GM18511 (cell line): ENCODE measurements around the gene ADD3.
A peak's percentile ranks its signal among the peaks of the same experiment; 100 is the strongest.
"Not testable (repeated sequence)": the region's sequence is repeated elsewhere in the genome, so short reads cannot be mapped to it uniquely, and the experiment has no call there.

Source experiments
- ATAC-seq: cut with Tn5 transposase; IDR thresholded peaks from one replicate; pipeline ENCODE4 v1.9.1; 2021; ENCODE audit warnings: mild to moderate bottlenecking, moderate library complexity; ENCODE audit not compliant: unreplicated experiment

Gene ADD3

GRCh38 chr10:109975244-109976190 lies 32.3 kb upstream of the ADD3 start:
- ATAC-seq, result no peak

DNA sequence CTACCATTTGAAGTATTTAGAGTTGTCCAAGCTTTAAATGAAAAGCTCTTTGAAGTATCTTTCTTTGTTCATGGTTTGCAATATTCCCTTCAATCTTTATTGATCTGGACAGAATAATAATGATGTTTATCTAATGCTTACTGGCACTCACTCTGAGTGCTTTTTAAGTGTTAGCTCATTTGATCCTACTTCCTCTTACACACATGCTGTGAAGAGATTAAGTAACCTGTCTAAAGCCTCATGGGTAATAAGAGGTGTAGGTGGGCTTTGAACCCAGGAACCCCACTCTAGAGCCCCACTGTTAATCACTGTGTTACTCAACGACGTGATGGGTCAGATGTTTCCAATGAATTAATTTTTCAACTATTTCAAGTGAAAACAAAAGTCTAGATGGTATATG lies 31.1 kb upstream of the ADD3 start:
- ATAC-seq, result no peak

GRCh38 chr10:109977382-109977806 lies 30.4 kb upstream of the ADD3 start:
- ATAC-seq, result no peak

DNA sequence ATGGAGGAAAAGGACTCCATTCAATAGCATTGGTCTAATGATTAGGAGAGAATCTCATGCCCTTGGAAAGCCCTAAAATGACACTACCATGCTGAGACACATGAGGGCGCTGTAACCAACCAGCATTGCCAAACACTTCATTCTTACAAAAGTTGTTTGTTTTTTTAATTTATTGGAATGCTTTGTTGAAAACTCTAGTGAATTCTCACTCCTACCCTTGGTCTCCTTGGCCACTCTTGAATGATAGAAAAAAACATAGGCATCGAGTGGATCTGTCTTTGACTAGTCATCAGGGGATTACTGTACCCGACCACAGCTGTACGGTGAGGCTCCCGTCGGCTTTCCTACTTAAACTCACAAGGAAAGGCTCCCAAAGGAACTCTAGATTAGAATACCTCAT lies 29.3 kb upstream of the ADD3 start:
- peak; percentile 73 for ATAC-seq

GRCh38 chr10:109979215-109979614 lies 28.6 kb upstream of the ADD3 start:
- ATAC-seq, result no peak

- no peak for ATAC-seq
Measured at GRCh38 chr10:109981650-109982049, 26.1 kb upstream of the ADD3 start.

DNA sequence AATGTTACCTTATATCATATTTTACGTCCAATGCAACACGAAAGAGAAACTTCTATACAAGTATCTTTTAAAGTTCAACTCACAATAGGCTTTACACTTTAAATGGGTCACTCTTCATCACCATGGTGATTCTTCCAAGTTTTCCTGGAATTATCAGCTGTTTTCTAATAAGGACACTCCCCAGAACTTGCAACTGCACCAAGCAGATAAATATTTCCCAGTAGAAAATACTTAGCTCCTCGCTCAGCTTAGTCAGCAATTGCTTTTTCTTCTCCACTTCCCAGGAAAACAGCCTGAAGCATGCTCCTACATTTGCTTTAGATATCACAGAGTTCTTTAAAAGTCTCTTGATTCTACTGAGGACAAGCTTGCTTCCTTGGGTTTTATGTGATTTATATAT lies 25.7 kb upstream of the ADD3 start:
- ATAC-seq, result no peak

- ATAC-seq, result no peak
Measured at GRCh38 chr10:109982812-109983211, 25.0 kb upstream of the ADD3 start.

GRCh38 chr10:109984013-109984412 lies 23.8 kb upstream of the ADD3 start:
- no peak for ATAC-seq

DNA sequence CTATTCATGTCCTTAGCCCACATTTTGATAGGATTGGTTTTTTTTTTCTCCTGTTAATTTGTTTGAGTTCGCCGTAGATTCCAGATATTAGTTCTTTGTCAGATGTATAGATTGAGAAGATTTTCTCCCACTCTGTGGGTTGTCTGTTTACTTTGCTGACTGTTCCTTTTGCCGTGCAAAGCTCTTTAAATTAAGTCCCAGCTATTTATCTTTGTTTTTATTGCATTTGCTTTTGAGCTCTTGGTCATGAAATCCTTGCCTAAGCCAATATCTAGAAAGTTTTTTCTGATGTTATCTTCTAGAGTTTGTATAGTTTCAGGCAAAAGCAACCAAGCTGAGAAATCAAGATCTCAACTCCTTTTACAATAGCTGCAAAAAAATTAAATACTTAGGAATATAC lies 22.0 kb upstream of the ADD3 start:
- not testable (repeated sequence) for ATAC-seq

DNA sequence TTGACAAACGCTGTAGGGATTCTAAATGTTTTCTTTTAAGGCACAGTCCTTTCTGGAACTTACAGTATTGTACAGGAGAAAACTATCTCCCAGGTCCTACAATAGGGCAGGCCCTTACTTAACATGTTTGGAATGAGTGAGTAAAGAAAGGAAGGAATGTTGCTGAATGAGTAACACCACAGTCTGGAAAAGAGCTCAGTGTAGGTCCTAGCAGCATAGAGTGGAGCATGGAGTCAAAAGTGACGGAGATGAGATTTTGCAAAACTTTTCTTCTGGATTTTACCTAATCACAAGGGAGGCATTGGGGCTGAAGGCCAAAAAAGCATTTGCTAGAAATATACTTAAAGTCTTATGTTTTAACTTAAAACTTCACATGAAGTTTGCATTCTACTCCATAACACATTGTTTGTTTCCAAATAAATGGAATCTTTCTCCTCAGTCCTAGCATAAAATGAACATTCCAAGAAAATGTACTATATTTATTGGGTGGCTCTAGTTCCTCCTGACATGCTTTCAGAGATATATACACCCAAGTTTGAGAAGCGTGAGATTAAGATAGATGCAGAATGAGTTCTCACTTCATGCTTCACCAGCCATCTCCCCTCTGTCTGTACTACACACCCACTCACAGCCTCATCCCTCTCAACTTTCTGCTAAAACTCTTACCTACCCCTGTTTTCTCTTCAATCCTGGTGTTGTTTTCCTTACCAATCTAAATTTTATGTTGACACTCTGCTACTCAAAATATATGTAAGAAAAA lies 20.2 kb upstream of the ADD3 start:
- no peak for ATAC-seq

- no peak for ATAC-seq
Measured at GRCh38 chr10:109988212-109988596, 19.6 kb upstream of the ADD3 start.

- ATAC-seq, result no peak
Measured at GRCh38 chr10:109991266-109991855, 16.4 kb upstream of the ADD3 start.

DNA sequence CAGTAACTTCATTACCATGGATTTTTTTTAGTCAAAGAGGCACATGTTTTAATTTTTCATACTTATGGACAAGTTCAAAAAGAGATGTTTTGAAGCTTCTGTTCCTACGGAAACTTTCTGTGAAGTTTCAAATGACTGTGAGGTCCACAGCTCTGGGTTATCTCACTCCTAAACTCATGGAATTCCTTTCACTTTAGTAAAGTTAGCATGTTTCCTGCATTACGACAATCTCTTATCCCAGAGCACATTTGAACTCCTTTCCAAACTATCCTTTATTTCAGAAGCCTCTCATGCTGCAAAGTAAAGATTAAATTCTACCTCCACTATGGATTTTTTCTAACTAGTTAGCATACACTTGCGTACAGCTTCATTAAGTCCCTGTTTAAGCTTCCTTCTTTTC lies 15.3 kb upstream of the ADD3 start:
- no peak for ATAC-seq

GRCh38 chr10:109993551-109994330 lies 14.0 kb upstream of the ADD3 start:
- no peak for ATAC-seq

- ATAC-seq, result no peak
Measured at GRCh38 chr10:109994711-109995577, 12.8 kb upstream of the ADD3 start.

- no peak for ATAC-seq
Measured at GRCh38 chr10:109995595-109995994, 12.2 kb upstream of the ADD3 start.

- peak; percentile 80 for ATAC-seq
Measured at GRCh38 chr10:109996225-109996624, 11.6 kb upstream of the ADD3 start.

DNA sequence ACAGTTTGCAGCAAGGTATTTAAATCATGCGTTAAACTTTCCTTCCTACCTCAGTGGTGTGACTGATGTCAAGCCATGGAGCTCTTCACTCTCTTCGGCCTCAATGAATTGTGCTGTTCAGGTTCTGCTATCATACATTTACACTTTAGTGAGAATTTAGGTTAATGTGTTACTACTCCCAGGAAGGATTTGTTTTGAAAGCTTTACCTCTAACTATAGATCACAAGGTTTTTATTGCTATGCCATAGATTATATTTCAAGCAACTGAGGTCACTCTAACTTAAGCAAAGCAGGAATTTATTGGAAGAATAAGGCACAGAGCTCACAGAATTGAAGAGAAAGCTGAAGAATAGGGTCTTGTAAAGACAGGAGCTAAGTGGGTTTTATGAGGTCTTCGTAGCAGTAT lies 11.0 kb upstream of the ADD3 start:
- ATAC-seq, result peak; percentile 43

DNA sequence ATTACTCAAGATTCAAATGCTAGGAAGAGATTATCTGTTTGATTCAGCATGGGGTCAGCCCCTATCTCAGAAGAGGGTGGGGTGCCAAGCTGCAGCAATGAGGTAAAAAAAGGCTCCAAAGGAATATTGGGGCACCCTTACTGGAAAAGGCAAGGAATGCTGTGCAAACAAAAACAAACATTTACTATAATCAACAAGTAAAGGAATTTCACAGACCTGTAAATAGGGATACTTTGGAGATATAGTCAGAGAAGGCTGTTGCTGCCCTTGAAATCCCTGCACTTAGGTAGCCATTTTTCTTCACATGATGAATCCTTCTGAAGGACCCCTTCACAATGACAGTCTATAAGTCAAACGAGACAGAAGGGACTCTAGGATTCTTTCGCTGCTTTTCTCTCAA lies 10.6 kb upstream of the ADD3 start:
- ATAC-seq, result no peak
